Motor neuron (in vitro differentiated cells): Measurements from ENCODE around the gene RABAC1. TPM values are rescaled to one million over a fixed set of nuclear protein-coding genes. Genes with fewer than 3 reads are reported as not detected.

Source experiments
- ATAC-seq, 8 experiments: fragments of 200-7000 bp; cut with Tn5 transposase; replicated peaks in 6 of 8; 2 replicates each; pipeline ENCODE4 v1.8.0; 2021; ENCODE audit warnings: mild to moderate bottlenecking in 8 of 8, moderate library complexity in 8 of 8
- H3K27ac ChIP-seq, 2 donors: fragments of 250-450 bp; sonication (Bioruptor Pico); 2 replicates each; pipeline ENCODE4 v1.9.0; 2021; ENCODE audit warnings: antibody characterized with exemption in 2 of 2, mild to moderate bottlenecking in 2 of 2, moderate library complexity in 1 of 2
- H3K4me1 ChIP-seq, 2 donors: fragments of 250-450 bp; sonication (Bioruptor Pico); replicated peaks in 1 of 2; 2 replicates each; pipeline ENCODE4 v1.6.1; 2021; ENCODE audit warnings: antibody characterized with exemption in 2 of 2, mild to moderate bottlenecking in 2 of 2, moderate library complexity in 1 of 2
- H3K4me3 ChIP-seq, 5 donors: fragments of 250-450 bp; sonication (Bioruptor Pico); 2 replicates each; pipeline ENCODE4 v1.9.0; 2021; ENCODE audit warnings: antibody characterized with exemption in 5 of 5, mild to moderate bottlenecking in 5 of 5, moderate library complexity in 4 of 5
- WGBS, 10 experiments: fragments of 450-650 bp; shearing (Covaris generic); methylation state at CpG; one replicate each; pipeline ENCODE4 v1.0.0; 2022; 5-methylcytosine and 5-hydroxymethylcytosine counted together
- in situ Hi-C, 9 experiments: fragments of 400-800 bp; cut with MboI; loops; one replicate each; pipeline ENCODE4 v1.15.0; 2021; ENCODE audit warnings: low sequenced_read_pairs in 9 of 9, low pct_unique_long_range_greater_than_20kb in 2 of 9; ENCODE audit not compliant: unreplicated experiment in 9 of 9
- total RNA-seq, 8 experiments: library from RNA; unstranded; fragments of 300-600 nt; gene quantifications; 2 replicates each; pipeline versions ENCODE4 v1.2.3 to v1.2.4, GENCODE V29; 2022

RABAC1 gene
- total RNA-seq, 8 experiments from 2014 or later = 77.0 to 267 (median 181) TPM

GRCh38 chr19:41937525-41938468, 21.3 kb downstream of the RABAC1 start:
- ATAC-seq = no peak
- Histone ChIP-seq H3K4me1 (peaks cover 50 to 54% of the 10 kb centered on the region in 2 donors), H3K27ac (no peak overlapping the region), H3K4me3 (no peak overlapping the region)
- in situ Hi-C loops = no loop called here
- 14 to 83% (median 33%) methylated on average over 2 to 8 of the region's 22 CpGs; no CpG with 5 or more reads in 3 of the 10 experiments for WGBS, 10 experiments

GRCh38 chr19:41936961-41937360, 22.2 kb downstream of the RABAC1 start:
- 29 to 70% (median 33%) methylated on average over 1 to 12 of the region's 15 CpGs; no CpG with 5 or more reads in 5 of the 10 experiments for WGBS, 10 experiments
- in situ Hi-C loops = no loop called here
- ATAC-seq = no peak

GRCh38 chr19:41936416-41936850, 22.7 kb downstream of the RABAC1 start:
- WGBS, 10 experiments = 20 to 80% (median 40%) methylated on average over 1 to 6 of the region's 8 CpGs; no CpG with 5 or more reads in 3 of the 10 experiments
- Histone ChIP-seq H3K4me3 (no peak overlapping the region), H3K4me1 (peaks cover 58 to 62% of the 10 kb centered on the region in 2 donors), H3K27ac (no peak overlapping the region)
- peak in 4 of 8 experiments; percentile 6 to 85 (median 46) for ATAC-seq
- in situ Hi-C loops = no loop called here

More at GRCh38 chr19:41936961-41937360, 22.2 kb downstream of the RABAC1 start:
- H3K27ac ChIP-seq = no peak overlapping the region
- H3K4me3 ChIP-seq = no peak overlapping the region
- H3K4me1 ChIP-seq = peaks cover 58 to 62% of the 10 kb centered on the region in 2 donors

GRCh38 chr19:41935760-41936415, 23.2 kb downstream of the RABAC1 start:
- in situ Hi-C loops = no loop called here
- H3K4me3 ChIP-seq = no peak overlapping the region
- H3K27ac ChIP-seq = no peak overlapping the region
- peaks cover 53 to 59% of the 10 kb centered on the region in 2 donors for H3K4me1 ChIP-seq
- peak in 4 of 8 experiments; percentile 2 to 69 (median 37) for ATAC-seq
- 0 to 70% (median 9%) methylated on average over 1 to 4 of the region's 26 CpGs; no CpG with 5 or more reads in 5 of the 10 experiments for WGBS, 10 experiments

- Histone ChIP-seq H3K27ac (no peak overlapping the region), H3K4me3 (no peak overlapping the region), H3K4me1 (peaks cover 53 to 57% of the 10 kb centered on the region in 2 donors)
- in situ Hi-C loops = no loop called here
- peak; percentile 14 to 86 (median 48) for ATAC-seq
- WGBS, 10 experiments = 4 to 65% (median 30%) methylated on average over 1 to 6 of the region's 7 CpGs; no CpG with 5 or more reads in 3 of the 10 experiments
These were observed 24.2 kb downstream of the RABAC1 start for GRCh38 chr19:41934849-41935374.

- no peak for ATAC-seq
- Histone ChIP-seq H3K4me1 (peaks cover 57 to 59% of the 10 kb centered on the region in 2 donors), H3K4me3 (no peak overlapping the region), H3K27ac (no peak overlapping the region)
- WGBS, 10 experiments = 0 to 71% (median 33%) methylated on average over 1 to 3 of the region's 7 CpGs; no CpG with 5 or more reads in 4 of the 10 experiments
- in situ Hi-C loops = no loop called here
These were observed 25.3 kb downstream of the RABAC1 start for GRCh38 chr19:41933693-41934426.

- WGBS, 10 experiments = 0 to 35% (median 21%) methylated on average over 4 to 10 of the region's 29 CpGs; no CpG with 5 or more reads in 3 of the 10 experiments
These were observed 26.3 kb downstream of the RABAC1 start for GRCh38 chr19:41932720-41933332.

GRCh38 chr19:41932259-41932719, 26.8 kb downstream of the RABAC1 start:
- 0 to 33% methylated on average over 1 to 3 of the region's 11 CpGs; no CpG with 5 or more reads in 8 of the 10 experiments for WGBS, 10 experiments
- no peak for ATAC-seq
- H3K4me3 ChIP-seq = no peak overlapping the region
- peaks cover 58 to 66% of the 10 kb centered on the region in 2 donors for H3K4me1 ChIP-seq
- peak overlapping the region in 1 of 2 donors; percentile 22 for H3K27ac ChIP-seq
- in situ Hi-C loops = no loop called here

More at GRCh38 chr19:41932720-41933332, 26.3 kb downstream of the RABAC1 start:
- peak in 2 of 8 experiments; percentile 3 to 32 for ATAC-seq
- Histone ChIP-seq H3K27ac (peak overlapping the region in 1 of 2 donors; percentile 22), H3K4me3 (no peak overlapping the region), H3K4me1 (peaks cover 59 to 67% of the 10 kb centered on the region in 2 donors)
- in situ Hi-C loops = no loop called here

GRCh38 chr19:41930926-41931592, 28.1 kb downstream of the RABAC1 start:
- Histone ChIP-seq H3K4me1 (peaks cover 49 to 61% of the 10 kb centered on the region in 2 donors), H3K4me3 (no peak overlapping the region), H3K27ac (no peak overlapping the region)
- 0 to 13% (median 8%) methylated on average over 1 to 14 of the region's 17 CpGs; no CpG with 5 or more reads in 4 of the 10 experiments for WGBS, 10 experiments
- in situ Hi-C loops = no loop called here
- no peak for ATAC-seq

- H3K4me3 ChIP-seq = no peak overlapping the region
- peaks cover 42 to 53% of the 10 kb centered on the region in 2 donors for H3K4me1 ChIP-seq
- no peak for ATAC-seq
- in situ Hi-C loops = no loop called here
- 0 to 100% (median 11%) methylated on average over 1 to 6 of the region's 7 CpGs; no CpG with 5 or more reads in 6 of the 10 experiments for WGBS, 10 experiments
- no peak overlapping the region for H3K27ac ChIP-seq
These were observed 28.8 kb downstream of the RABAC1 start for GRCh38 chr19:41930322-41930722.

GRCh38 chr19:41929536-41930071, 29.5 kb downstream of the RABAC1 start:
- WGBS, 10 experiments = 20 to 80% (median 40%) methylated on average over 1 to 3 of the region's 14 CpGs; no CpG with 5 or more reads in 4 of the 10 experiments
- in situ Hi-C loops = no loop called here
- Histone ChIP-seq H3K4me3 (no peak overlapping the region), H3K27ac (no peak overlapping the region), H3K4me1 (peaks cover 37 to 46% of the 10 kb centered on the region in 2 donors)
- ATAC-seq = no peak
